Right cardiac atrium (tissue), 5 donors: ENCODE data around the gene PRKCE. TPM values are rescaled to one million over a fixed set of nuclear protein-coding genes. Genes with fewer than 3 reads are reported as not detected.

Source experiments
- ATAC-seq, 2 donors: fragments of 200-7000 bp; cut with Tn5 transposase; one replicate each; pipeline versions ENCODE4 v1.8.0 to v1.9.1; 2020; ENCODE audit warnings: moderate library complexity in 2 of 2, mild to moderate bottlenecking in 1 of 2
- DNase-seq, 3 donors: peaks; one replicate each; pipeline ENCODE4 v3.0.0-alpha.2; 2020
- H3K27ac ChIP-seq: one replicate; pipeline ENCODE4 v1.5.1; 2013; ENCODE audit warnings: mild to moderate bottlenecking, low read length, control low read depth, moderate library complexity
- H3K27me3 ChIP-seq: one replicate; pipeline ENCODE4 v1.6.1; 2013; ENCODE audit not compliant: control insufficient read depth, insufficient read depth
- H3K4me1 ChIP-seq: one replicate; pipeline ENCODE4 v1.6.1; 2013; ENCODE audit warnings: low read length; ENCODE audit not compliant: control insufficient read depth, insufficient read depth
- H3K4me3 ChIP-seq: one replicate; pipeline ENCODE4 v1.5.1; 2013; ENCODE audit warnings: low read length, control low read depth
- H3K9me3 ChIP-seq: one replicate; pipeline ENCODE4 v1.6.1; 2013; ENCODE audit warnings: low read length; ENCODE audit not compliant: control insufficient read depth
- WGBS: extraction: QIAGEN DNeasy Blood & Tissue Kit; methylation state at CpG from one replicate; pipeline ENCODE4 v1.1.7; 2013; 5-methylcytosine and 5-hydroxymethylcytosine counted together
- intact Hi-C, 4 donors: fragments of 100-400 bp; cut with DNase I; formaldehyde crosslinking; loops; one replicate each; pipeline versions ENCODE4 v1.11.0 to v1.14.0; 2022 to 2023
- polyA plus RNA-seq: library from polyadenylated mRNA; stranded (reverse); fragments of 200-250 nt; gene quantifications from one replicate; pipeline ENCODE4 v1.2.3, GENCODE V29; 2013
- total RNA-seq, 4 donors: library from RNA; stranded (reverse); fragmentation: NEBNext Ultra II Directional; extraction: Animal tissue kit (Norgen Biotek cat#: 25700); gene quantifications; one replicate each; pipeline ENCODE4 v1.2.1, GENCODE V29; 2021
- donor health status: healthy with polysubstance abuse.
- donor health status: DM: no; HTN: yes; CAD: no.
- donor health status: DM: no; HTN: no; CAD: no.
- donor health status: DM: no; HTN: yes; CAD: no; lungs with severe emphysema.
- donor health status: DM: yes; HTN: yes; CAD: no.

PRKCE gene
- total and polyA plus RNA-seq, 5 donors = 5.5 to 19.7 (median 18.7) TPM

- Histone ChIP-seq H3K27ac (no peak overlapping the region), H3K27me3 (no peaks in the 10 kb centered on the region), H3K4me1 (no peaks in the 10 kb centered on the region), H3K9me3 (no peaks in the 10 kb centered on the region), H3K4me3 (no peak overlapping the region)
- ATAC-seq (no peak), DNase-seq (no peak)
- 93% methylated on average over 9 of the region's 9 CpGs for WGBS
- intact Hi-C loops = no loop called here
Observed at GRCh38 chr2:45945302-45945717, 293.8 kb downstream of the PRKCE start.

GRCh38 chr2:45946023-45946422 is 294.5 kb downstream of the PRKCE start:
- no peaks in the 10 kb centered on the region for H3K9me3 ChIP-seq
- H3K4me3 ChIP-seq = no peak overlapping the region
- no peak for ATAC-seq
- DNase-seq = no peak
- intact Hi-C loops = no loop called here
- no peak overlapping the region for H3K27ac ChIP-seq
- peaks cover 4% of the 10 kb centered on the region for H3K4me1 ChIP-seq
- WGBS = 94% methylated on average over 3 of the region's 3 CpGs
- H3K27me3 ChIP-seq = no peaks in the 10 kb centered on the region

- Histone ChIP-seq H3K9me3 (no peaks in the 10 kb centered on the region), H3K27me3 (no peaks in the 10 kb centered on the region), H3K27ac (no peak overlapping the region), H3K4me1 (peaks cover 4% of the 10 kb centered on the region), H3K4me3 (no peak overlapping the region)
- WGBS = 64% methylated on average over 5 of the region's 5 CpGs
- intact Hi-C loops = no loop called here
- ATAC-seq (peak in 1 of 2 donors; percentile 26), DNase-seq (no peak)
Observed at GRCh38 chr2:45950606-45951005, 299.1 kb downstream of the PRKCE start.

GRCh38 chr2:45951025-45951727 is 299.7 kb downstream of the PRKCE start:
- H3K4me1 ChIP-seq = peaks cover 4% of the 10 kb centered on the region
- H3K9me3 ChIP-seq = no peaks in the 10 kb centered on the region
- H3K27me3 ChIP-seq = no peaks in the 10 kb centered on the region
- H3K4me3 ChIP-seq = no peak overlapping the region
- DNase-seq (no peak), ATAC-seq (no peak)
- intact Hi-C loops = no loop called here
- H3K27ac ChIP-seq = no peak overlapping the region
- 76% methylated on average over 7 of the region's 7 CpGs for WGBS

- H3K4me1 ChIP-seq = peaks cover 4% of the 10 kb centered on the region
- 93% methylated on average over 4 of the region's 4 CpGs for WGBS
- no peak for DNase-seq
- H3K27me3 ChIP-seq = no peaks in the 10 kb centered on the region
- ATAC-seq = no peak
- no peaks in the 10 kb centered on the region for H3K9me3 ChIP-seq
- intact Hi-C loops = no loop called here
- H3K4me3 ChIP-seq = no peak overlapping the region
- H3K27ac ChIP-seq = no peak overlapping the region
Observed at GRCh38 chr2:45952591-45952990, 301.1 kb downstream of the PRKCE start.

GRCh38 chr2:45953376-45954027 is 302.0 kb downstream of the PRKCE start:
- Histone ChIP-seq H3K4me3 (no peak overlapping the region), H3K4me1 (peaks cover 4% of the 10 kb centered on the region), H3K27ac (no peak overlapping the region), H3K27me3 (no peaks in the 10 kb centered on the region), H3K9me3 (no peaks in the 10 kb centered on the region)
- DNase-seq (no peak), ATAC-seq (no peak)
- intact Hi-C loops = no loop called here
- 91% methylated on average over 11 of the region's 11 CpGs for WGBS

GRCh38 chr2:45954233-45954850 is 302.9 kb downstream of the PRKCE start:
- Histone ChIP-seq H3K27me3 (no peaks in the 10 kb centered on the region), H3K4me1 (peaks cover 4% of the 10 kb centered on the region), H3K4me3 (no peak overlapping the region), H3K9me3 (no peaks in the 10 kb centered on the region), H3K27ac (no peak overlapping the region)
- WGBS = 87% methylated on average over 1 of the region's 1 CpG
- intact Hi-C loops = no loop called here
- ATAC-seq (no peak), DNase-seq (no peak)

- peaks cover 12% of the 10 kb centered on the region for H3K4me1 ChIP-seq
- H3K27me3 ChIP-seq = no peaks in the 10 kb centered on the region
- intact Hi-C loops = no loop called here
- no peak overlapping the region for H3K27ac ChIP-seq
- WGBS = 97% methylated on average over 4 of the region's 4 CpGs
- ATAC-seq (no peak), DNase-seq (no peak)
- no peak overlapping the region for H3K4me3 ChIP-seq
- no peaks in the 10 kb centered on the region for H3K9me3 ChIP-seq
Observed at GRCh38 chr2:45957533-45958227, 306.2 kb downstream of the PRKCE start.

GRCh38 chr2:45960057-45960863 is 308.8 kb downstream of the PRKCE start:
- H3K4me1 ChIP-seq = peaks cover 17% of the 10 kb centered on the region
- ATAC-seq = no peak
- no peak for DNase-seq
- no peak overlapping the region for H3K4me3 ChIP-seq
- 93% methylated on average over 8 of the region's 8 CpGs for WGBS
- intact Hi-C loops = no loop called here
- H3K27ac ChIP-seq = no peak overlapping the region
- H3K9me3 ChIP-seq = no peaks in the 10 kb centered on the region
- no peaks in the 10 kb centered on the region for H3K27me3 ChIP-seq

GRCh38 chr2:45962177-45962921 is 310.9 kb downstream of the PRKCE start:
- ATAC-seq (peak; percentile 80 to 90), DNase-seq (peak; percentile 83 to 92 (median 92))
- 14% methylated on average over 7 of the region's 7 CpGs for WGBS
- Histone ChIP-seq H3K27ac (peak overlapping the region; percentile 48), H3K27me3 (no peaks in the 10 kb centered on the region), H3K9me3 (no peaks in the 10 kb centered on the region), H3K4me3 (no peak overlapping the region), H3K4me1 (peaks cover 17% of the 10 kb centered on the region)
- intact Hi-C loops = no loop called here
